ENCODE data around the gene SPTLC3. TPM values are rescaled to one million over a fixed set of nuclear protein-coding genes. Genes with fewer than 3 reads are reported as not detected.

The SPTLC3 gene
- 10 to 100 TPM in 1 of 2 donors, 1 to 10 TPM in 1; 5.3 to 18.4 TPM for total RNA-seq

- ATAC-seq = peak; percentile 84
- peak; percentile 21 to 66 (median 62) for TF ChIP-seq POLR2A (IDR thresholded peaks at IDR 0.05)
- TF ChIP-seq, protein P1, sequence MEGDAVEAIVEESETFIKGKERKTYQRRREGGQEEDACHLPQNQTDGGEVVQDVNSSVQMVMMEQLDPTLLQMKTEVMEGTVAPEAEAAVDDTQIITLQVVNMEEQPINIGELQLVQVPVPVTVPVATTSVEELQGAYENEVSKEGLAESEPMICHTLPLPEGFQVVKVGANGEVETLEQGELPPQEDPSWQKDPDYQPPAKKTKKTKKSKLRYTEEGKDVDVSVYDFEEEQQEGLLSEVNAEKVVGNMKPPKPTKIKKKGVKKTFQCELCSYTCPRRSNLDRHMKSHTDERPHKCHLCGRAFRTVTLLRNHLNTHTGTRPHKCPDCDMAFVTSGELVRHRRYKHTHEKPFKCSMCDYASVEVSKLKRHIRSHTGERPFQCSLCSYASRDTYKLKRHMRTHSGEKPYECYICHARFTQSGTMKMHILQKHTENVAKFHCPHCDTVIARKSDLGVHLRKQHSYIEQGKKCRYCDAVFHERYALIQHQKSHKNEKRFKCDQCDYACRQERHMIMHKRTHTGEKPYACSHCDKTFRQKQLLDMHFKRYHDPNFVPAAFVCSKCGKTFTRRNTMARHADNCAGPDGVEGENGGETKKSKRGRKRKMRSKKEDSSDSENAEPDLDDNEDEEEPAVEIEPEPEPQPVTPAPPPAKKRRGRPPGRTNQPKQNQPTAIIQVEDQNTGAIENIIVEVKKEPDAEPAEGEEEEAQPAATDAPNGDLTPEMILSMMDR (IDR thresholded peaks at IDR 0.05) = peak in 3 of 7 experiments; percentile 5 to 34 (median 22)
- intact Hi-C loops (cut with DNase I) = no loop called here
- no peaks in the 10 kb centered on the region for H3K9me3 ChIP-seq
- H3K27ac ChIP-seq = peak within 1 kb of the TSS; percentile 56 to 88 (median 74)
- no peaks in the 10 kb centered on the region for H3K27me3 ChIP-seq
- WGBS, 2 donors = 0 to 2% methylated on average over 9 of the region's 9 CpGs
- peaks cover 7% of the 10 kb centered on the region for H3K4me1 ChIP-seq
- H3K36me3 ChIP-seq (replicated peaks in 1 of 2; ENCODE audit: insufficient read depth in 1 of 2, low read depth in 2 of 2) = no peaks in the 10 kb centered on the region
- H3K4me3 ChIP-seq = peak within 1 kb of the TSS; percentile 19 to 47
- peak; percentile 58 to 73 (median 66) for DNase-seq
Measured at GRCh38 chr20:13008761-13009681, at the start of gene SPTLC3. TSS of gene SPTLC3 (plus strand) at chr20:13008972. CDS start at chr20:13009268, 296 bp downstream.

DNA sequence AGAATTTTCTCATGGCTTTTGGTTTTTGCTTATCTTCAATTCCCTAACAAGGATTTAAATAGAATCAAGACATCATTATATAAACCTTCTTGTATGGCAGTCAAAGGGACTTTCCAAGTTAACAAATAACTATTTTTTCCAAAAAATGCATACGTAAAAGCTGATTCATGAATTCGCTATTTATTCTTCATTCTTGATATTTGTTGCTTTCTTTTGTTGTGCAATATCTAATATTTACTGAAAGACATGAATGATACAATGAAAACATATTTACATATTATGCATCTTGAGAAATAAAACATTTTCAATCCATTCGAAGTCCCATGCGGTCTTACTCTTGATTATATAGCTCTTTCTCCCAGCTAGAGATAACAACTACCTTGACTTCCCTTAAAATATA lies 47.0 kb upstream of the SPTLC3 start:
- Histone ChIP-seq H3K36me3 (replicated peaks in 1 of 2; ENCODE audit: insufficient read depth in 1 of 2, low read depth in 2 of 2) (no peaks in the 10 kb centered on the region), H3K4me3 (no peak overlapping the region), H3K4me1 (no peaks in the 10 kb centered on the region), H3K27ac (no peak overlapping the region), H3K9me3 (no peaks in the 10 kb centered on the region), H3K27me3 (no peaks in the 10 kb centered on the region)
- 89 to 91% methylated on average over 4 of the region's 4 CpGs for WGBS, 2 donors
- intact Hi-C loops (cut with DNase I) = no loop called here
- no peak for TF ChIP-seq POLR2A (IDR thresholded peaks at IDR 0.05)
- TF ChIP-seq, protein P1 (IDR thresholded peaks at IDR 0.05) = no peak
- ATAC-seq (no peak), DNase-seq (no peak)

DNA sequence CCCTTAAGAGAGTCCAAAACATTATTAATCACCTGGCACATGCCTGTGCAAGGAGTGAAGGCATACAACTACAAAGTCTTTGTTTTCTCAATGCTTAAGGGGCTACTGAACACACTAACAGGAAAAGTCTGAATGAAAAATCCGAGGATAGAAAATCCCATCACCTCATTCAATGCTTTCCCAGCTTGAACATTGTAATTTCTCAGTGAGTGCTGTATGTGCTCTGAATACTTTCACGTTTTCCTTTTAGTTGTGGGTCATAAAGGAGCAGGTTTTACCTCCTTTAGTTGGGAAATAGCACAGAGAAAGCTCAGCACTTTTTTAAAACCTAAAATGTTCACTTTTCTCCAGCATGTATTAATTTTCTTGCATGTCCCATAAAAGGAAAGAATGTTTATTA lies 45.9 kb upstream of the SPTLC3 start:
- DNase-seq (no peak), ATAC-seq (no peak)
- no peaks in the 10 kb centered on the region for H3K27me3 ChIP-seq
- H3K9me3 ChIP-seq = no peaks in the 10 kb centered on the region
- H3K4me1 ChIP-seq = no peaks in the 10 kb centered on the region
- no peak overlapping the region for H3K4me3 ChIP-seq
- H3K27ac ChIP-seq = no peak overlapping the region
- no peak for TF ChIP-seq POLR2A (IDR thresholded peaks at IDR 0.05)
- TF ChIP-seq, protein P1 (IDR thresholded peaks at IDR 0.05) = no peak
- intact Hi-C loops (cut with DNase I) = no loop called here
- no peaks in the 10 kb centered on the region for H3K36me3 ChIP-seq (replicated peaks in 1 of 2; ENCODE audit: insufficient read depth in 1 of 2, low read depth in 2 of 2)
- 52 to 54% methylated on average over 2 of the region's 2 CpGs for WGBS, 2 donors

DNA sequence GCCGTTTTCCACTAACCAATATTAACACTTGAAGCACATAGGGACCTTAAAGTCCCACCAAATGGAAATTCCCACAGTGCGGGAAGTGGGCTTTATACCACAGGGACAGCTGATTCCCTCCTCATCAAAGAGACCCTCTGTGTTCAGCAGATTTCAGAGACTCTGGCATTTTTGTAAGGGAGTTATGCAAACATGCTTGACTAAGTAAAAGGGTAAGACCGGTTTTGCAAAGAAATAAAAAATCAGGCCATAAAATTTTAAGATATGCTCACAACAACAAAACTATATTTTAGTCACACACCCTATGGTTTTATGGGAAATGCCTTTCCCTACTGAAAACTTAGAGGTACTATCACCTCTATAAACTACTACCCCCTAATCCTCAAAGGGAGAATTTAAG lies 45.4 kb upstream of the SPTLC3 start:
- TF ChIP-seq POLR2A (IDR thresholded peaks at IDR 0.05) = no peak
- TF ChIP-seq, protein P1 (IDR thresholded peaks at IDR 0.05) = no peak
- Histone ChIP-seq H3K4me1 (no peaks in the 10 kb centered on the region), H3K9me3 (no peaks in the 10 kb centered on the region), H3K27me3 (no peaks in the 10 kb centered on the region), H3K4me3 (no peak overlapping the region), H3K36me3 (replicated peaks in 1 of 2; ENCODE audit: insufficient read depth in 1 of 2, low read depth in 2 of 2) (no peaks in the 10 kb centered on the region), H3K27ac (no peak overlapping the region)
- DNase-seq (no peak), ATAC-seq (no peak)
- WGBS, 2 donors = 57 to 74% methylated on average over 3 of the region's 3 CpGs
- intact Hi-C loops (cut with DNase I) = no loop called here
